Endothelial cell of umbilical vein (primary cell): ENCODE data around the gene SCAMP5. TPM values are rescaled to one million over a fixed set of nuclear protein-coding genes. Genes with fewer than 3 reads are reported as not detected.

Source experiments
- BruUV-seq: library from RNA; stranded (reverse); fragments of 400-500 nt; replicated peaks from 2 replicates; lab custom pipeline; 2021; lab: Mats Ljungman, UMichigan
- CTCF ChIA-PET: fragments of 300-600, 350-600 bp; sonication (Branson Sonifier 250); formaldehyde crosslinking; loops from one replicate; lab custom pipeline; 2021; ENCODE audit warnings: antibody characterized with exemption, inconsistent platforms; lab: Charles Lee
- POLR2A ChIA-PET: fragments of 300-600, 350-600 bp; sonication (Branson Sonifier 250); formaldehyde crosslinking; loops from one replicate; lab custom pipeline; 2021; ENCODE audit warnings: antibody characterized with exemption, inconsistent platforms; lab: Charles Lee
- DNase-seq: peaks from one replicate; pipeline ENCODE4 v3.0.0-alpha.2; 2011; ENCODE audit warnings: low read depth, low spot score
- FAIRE-seq: peaks from 2 replicates; lab custom pipeline; 2011; peaks lifted over from hg19 to GRCh38; lab: Jason Lieb, UNC
- H2AFZ ChIP-seq: 2 replicates; pipeline ENCODE4 v1.6.0; 2012; ENCODE audit warnings: low read depth, low read length, control low read depth, inconsistent platforms
- H3K27ac ChIP-seq: 2 replicates; pipeline ENCODE4 v1.5.1; 2011; ENCODE audit warnings: low read depth, mild to moderate bottlenecking, control low read depth, low read length, moderate library complexity; ENCODE audit not compliant: insufficient read depth
- H3K27me3 ChIP-seq, 2 experiments: 2 replicates each; pipeline versions ENCODE4 v1.6.0 to v1.6.1; 2011; ENCODE audit warnings: low read length in 2 of 2, mixed read lengths in 1 of 2; ENCODE audit not compliant: control insufficient read depth in 2 of 2, insufficient read depth in 2 of 2
- H3K36me3 ChIP-seq, 2 experiments: 2 replicates in 1 of 2; 3 replicates in 1 of 2; pipeline ENCODE4 v1.5.1; 2011; ENCODE audit warnings: low read length in 2 of 2, mild to moderate bottlenecking in 1 of 2, moderate library complexity in 1 of 2; ENCODE audit not compliant: control insufficient read depth in 2 of 2, insufficient read depth in 2 of 2; ENCODE audit errors: extremely low read depth in 1 of 2
- H3K4me1 ChIP-seq: 3 replicates; pipeline ENCODE4 v1.5.1; 2011; ENCODE audit warnings: mild to moderate bottlenecking, low read length; ENCODE audit not compliant: control insufficient read depth, insufficient read depth; ENCODE audit errors: extremely low read depth
- H3K4me2 ChIP-seq: 2 replicates; pipeline ENCODE4 v1.6.1; 2011; ENCODE audit warnings: low read length, control low read depth, mixed read lengths; ENCODE audit not compliant: insufficient read depth
- H3K4me3 ChIP-seq, 3 experiments: fragments of 200-600 bp in 1 of 3; sonication (generic), shearing (Covaris generic) in 1 of 3; replicated peaks in 1 of 3; 2 replicates each; pipeline ENCODE4 v1.5.1; 2011 to 2016; ENCODE audit warnings: control low read depth in 3 of 3, low read length in 3 of 3, mild to moderate bottlenecking in 2 of 3, inconsistent platforms in 1 of 3, low read depth in 1 of 3, moderate library complexity in 1 of 3; ENCODE audit not compliant: insufficient read depth in 1 of 3
- H3K79me2 ChIP-seq: 2 replicates; pipeline ENCODE4 v1.6.0; 2012; ENCODE audit warnings: low read length, inconsistent platforms; ENCODE audit not compliant: control insufficient read depth, insufficient read depth
- H3K9ac ChIP-seq: replicated peaks from 2 replicates; pipeline ENCODE3; 2011; ENCODE audit warnings: low read length, control low read depth; ENCODE audit not compliant: insufficient read depth; ENCODE audit errors: extremely low read depth
- H3K9me1 ChIP-seq: replicated peaks from 3 replicates; pipeline ENCODE4 v1.6.0; 2011; ENCODE audit warnings: mild to moderate bottlenecking, low read length; ENCODE audit not compliant: control insufficient read depth, insufficient read depth; ENCODE audit errors: extremely low read depth
- H3K9me3 ChIP-seq: replicated peaks from 2 replicates; pipeline ENCODE4 v1.5.1; 2012; ENCODE audit warnings: low read length, inconsistent platforms; ENCODE audit not compliant: control insufficient read depth, insufficient read depth
- H4K20me1 ChIP-seq: replicated peaks from 2 replicates; pipeline ENCODE3; 2011; ENCODE audit warnings: mild to moderate bottlenecking, low read length; ENCODE audit not compliant: control insufficient read depth, insufficient read depth; ENCODE audit errors: extremely low read depth
- EZH2 ChIP-seq: IDR thresholded peaks from 2 replicates; pipeline ENCODE4 v1.6.1; 2012; ENCODE audit warnings: borderline replicate concordance, low read depth, mild to moderate bottlenecking, moderate library complexity, low read length, inconsistent platforms; ENCODE audit not compliant: severe bottlenecking
- FOS ChIP-seq: IDR thresholded peaks from 2 replicates; pipeline ENCODE4 v1.6.1; 2011; ENCODE audit warnings: mild to moderate bottlenecking, low read length, moderate library complexity, borderline replicate concordance; ENCODE audit not compliant: insufficient read depth
- GATA2 ChIP-seq: IDR thresholded peaks from 2 replicates; pipeline ENCODE4 v1.7.0; 2011; ENCODE audit warnings: low read depth, mild to moderate bottlenecking, moderate library complexity, mixed read lengths, low read length; ENCODE audit not compliant: insufficient read length, insufficient read depth
- JUN ChIP-seq: IDR thresholded peaks from 2 replicates; pipeline ENCODE4 v1.6.1; 2011; ENCODE audit warnings: borderline replicate concordance, low read depth; ENCODE audit not compliant: insufficient read length, insufficient read depth
- MAX ChIP-seq: IDR thresholded peaks from 2 replicates; pipeline ENCODE4 v1.6.1; 2011; ENCODE audit not compliant: insufficient read depth, insufficient read length
- MYC ChIP-seq: IDR thresholded peaks from one replicate; pipeline ENCODE4 v1.6.1; 2011; ENCODE audit warnings: mild to moderate bottlenecking, low read depth, low read length
- POLR2A ChIP-seq: IDR thresholded peaks from 2 replicates; pipeline ENCODE4 v1.6.1; 2012; ENCODE audit warnings: low read depth, mild to moderate bottlenecking, control low read depth, low read length
- POLR2AphosphoS5 ChIP-seq: IDR thresholded peaks from 2 replicates; pipeline ENCODE4 v1.6.1; 2012; ENCODE audit warnings: low read depth, mild to moderate bottlenecking, control low read depth, low read length, moderate library complexity; ENCODE audit not compliant: insufficient read depth
- dilution Hi-C: fragments of 300-500 bp; cut with MboI; formaldehyde crosslinking; loops from one replicate; pipeline ENCODE4 v1.15.0; 2019; ENCODE audit warnings: low sequenced_read_pairs; ENCODE audit not compliant: extremely low pct_ligation_motif_present
- intact Hi-C: fragments of 100-400 bp; cut with micrococcal nuclease; formaldehyde crosslinking; loops from one replicate; pipeline ENCODE4 v1.10.0; 2022
- polyA plus RNA-seq, 4 experiments: library from polyadenylated mRNA; depleted of rRNA in 3 of 4; stranded (reverse) in 3 of 4; unstranded in 1 of 4; fragments of >200 nt; gene quantifications; 2 replicates each; pipeline versions ENCODE4 v1.2.1 to v1.2.3, GENCODE V29; 2011 to 2012; ENCODE audit warnings: missing spikeins in 1 of 4
- total RNA-seq: library from RNA; stranded (reverse); gene quantifications from 2 replicates; pipeline ENCODE4 v1.2.3, GENCODE V29; 2021
- TF ChIP-seq, protein P1 (sequence below), 2 donors: IDR thresholded peaks; 1 replicate in 1 of 2; 2 replicates in 1 of 2; pipeline ENCODE4 v1.5.1; 2011; ENCODE audit warnings: low read length in 2 of 2, mild to moderate bottlenecking in 2 of 2, moderate library complexity in 2 of 2, control low read depth in 1 of 2, inconsistent platforms in 1 of 2, low read depth in 1 of 2; ENCODE audit not compliant: insufficient read depth in 1 of 2; ENCODE audit errors: extremely low read depth in 1 of 2

SCAMP5 gene
- total and polyA plus RNA-seq, 2 donors (not counting 3 experiments of a cell fraction or from before 2014, with no cell fraction given), result 1.9 to 6.2 TPM

DNA sequence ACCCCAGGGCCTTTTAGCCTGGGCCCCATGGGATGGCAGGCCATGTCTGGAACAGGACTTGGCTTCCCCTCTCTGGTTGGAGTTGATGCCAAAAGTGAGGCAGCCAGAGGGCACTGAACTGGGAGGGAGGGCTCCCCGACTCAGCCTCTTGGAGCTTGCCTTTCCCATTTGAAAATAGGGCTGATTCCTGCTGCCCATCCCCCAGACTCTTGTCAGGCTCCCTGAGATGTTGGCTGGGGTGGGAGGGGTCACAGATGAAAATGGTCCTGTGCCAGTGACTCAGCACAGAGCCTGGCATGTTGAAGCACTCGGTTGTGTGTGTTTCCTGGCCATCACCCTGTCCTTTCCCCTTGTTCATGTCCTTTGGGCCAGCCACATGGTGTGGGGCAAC is 34.7 kb downstream of the SCAMP5 start:
- POLR2A ChIA-PET, result interaction anchor here (1.8 to 2.9 kb wide), 3 partner anchors 13 to 174 kb away, joined by 12 to 20 read pairs (median 14); partner anchors contain the start of gene C15orf39
- peaks cover 37% of the 10 kb centered on the region for H3K4me1 ChIP-seq
- H3K79me2 ChIP-seq, result no peaks in the 10 kb centered on the region
- H3K9me1 ChIP-seq, result no peaks in the 10 kb centered on the region
- intact Hi-C loops, result loop anchor here (5.0 kb wide), 1 partner anchor 337 kb away; the partner anchor contains the start of gene MAN2C1
- no TSS peak for BruUV-seq
- no peaks in the 10 kb centered on the region for H3K27me3 ChIP-seq
- no peak overlapping the region for H3K4me3 ChIP-seq
- H3K36me3 ChIP-seq, result no peaks in the 10 kb centered on the region
- no peaks in the 10 kb centered on the region for H3K9me3 ChIP-seq
- H3K27ac ChIP-seq, result peak overlapping the region; percentile 99
- peak overlapping the region; percentile 87 for H3K9ac ChIP-seq
- CTCF ChIA-PET, result interaction anchor here (0.6 to 5.2 kb wide), 30 partner anchors 8 to 656 kb away, joined by 3 to 213 read pairs (median 4); partner anchors contain the start of genes C15orf39, CSK, MAN2C1 and RPP25
- H4K20me1 ChIP-seq, result no peaks in the 10 kb centered on the region
- peak overlapping the region; percentile 67 for H3K4me2 ChIP-seq
- FAIRE-seq (no peak), DNase-seq (no peak)
- TF ChIP-seq FOS, result peak; percentile 23
- TF ChIP-seq POLR2AphosphoS5, result no peak
- TF ChIP-seq, protein P1, sequence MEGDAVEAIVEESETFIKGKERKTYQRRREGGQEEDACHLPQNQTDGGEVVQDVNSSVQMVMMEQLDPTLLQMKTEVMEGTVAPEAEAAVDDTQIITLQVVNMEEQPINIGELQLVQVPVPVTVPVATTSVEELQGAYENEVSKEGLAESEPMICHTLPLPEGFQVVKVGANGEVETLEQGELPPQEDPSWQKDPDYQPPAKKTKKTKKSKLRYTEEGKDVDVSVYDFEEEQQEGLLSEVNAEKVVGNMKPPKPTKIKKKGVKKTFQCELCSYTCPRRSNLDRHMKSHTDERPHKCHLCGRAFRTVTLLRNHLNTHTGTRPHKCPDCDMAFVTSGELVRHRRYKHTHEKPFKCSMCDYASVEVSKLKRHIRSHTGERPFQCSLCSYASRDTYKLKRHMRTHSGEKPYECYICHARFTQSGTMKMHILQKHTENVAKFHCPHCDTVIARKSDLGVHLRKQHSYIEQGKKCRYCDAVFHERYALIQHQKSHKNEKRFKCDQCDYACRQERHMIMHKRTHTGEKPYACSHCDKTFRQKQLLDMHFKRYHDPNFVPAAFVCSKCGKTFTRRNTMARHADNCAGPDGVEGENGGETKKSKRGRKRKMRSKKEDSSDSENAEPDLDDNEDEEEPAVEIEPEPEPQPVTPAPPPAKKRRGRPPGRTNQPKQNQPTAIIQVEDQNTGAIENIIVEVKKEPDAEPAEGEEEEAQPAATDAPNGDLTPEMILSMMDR (IDR thresholded peaks at IDR 0.05; ENCODE audit: extremely low read depth in 1 of 2, insufficient read depth in 1 of 2, low read depth in 1 of 2, low read length in 2 of 2), result no peak
- TF ChIP-seq MYC, result no peak
- no peak for TF ChIP-seq GATA2
- TF ChIP-seq EZH2, result no peak
- peak; percentile 7 for TF ChIP-seq MAX
- TF ChIP-seq POLR2A, result no peak
- TF ChIP-seq JUN, result no peak
- peak overlapping the region; percentile 22 for H2AFZ ChIP-seq
- dilution Hi-C loops, result no loop called here
